Breast epithelium (tissue), 4 donors: ENCODE measurements around the gene VGF. TPM values are rescaled to one million over a fixed set of nuclear protein-coding genes. Genes with fewer than 3 reads are reported as not detected.

ENCODE experiments used
- DNase-seq, 2 donors: peaks; one replicate each; pipeline ENCODE4 v3.0.0-alpha.2; 2019; ENCODE audit warnings: low spot score in 2 of 2
- H3K27ac ChIP-seq, 2 donors: fragments of 200-600 bp; sonication (generic) in 1 of 2; one replicate each; pipeline ENCODE4 v1.5.1; 2016 to 2019; ENCODE audit warnings: mild to moderate bottlenecking in 1 of 2
- H3K27me3 ChIP-seq, 2 donors: fragments of 200-600 bp; sonication (generic) in 1 of 2; one replicate each; pipeline versions ENCODE4 v1.5.1 to v1.6.0; 2017 to 2019; ENCODE audit warnings: control low read depth in 1 of 2, mild to moderate bottlenecking in 1 of 2
- H3K36me3 ChIP-seq: fragments of 200-600 bp; one replicate; pipeline ENCODE4 v1.5.1; 2019
- H3K4me1 ChIP-seq, 2 donors: fragments of 200-600 bp; sonication (generic); one replicate each; pipeline ENCODE4 v1.5.1; 2016 to 2019; ENCODE audit warnings: control low read depth in 1 of 2
- H3K4me3 ChIP-seq, 3 donors: fragments of 200-600 bp; sonication (generic); 1 replicate in 2 of 3; 2 replicates in 1 of 3; pipeline ENCODE4 v1.5.1; 2016 to 2019; ENCODE audit warnings: mild to moderate bottlenecking in 3 of 3, moderate library complexity in 2 of 3
- H3K9me3 ChIP-seq, 2 donors: fragments of 200-600 bp; sonication (generic) in 1 of 2; one replicate each; pipeline ENCODE4 v1.5.1; 2016 to 2019; ENCODE audit warnings: control low read depth in 1 of 2
- POLR2A ChIP-seq: fragments of 450-650 bp; IDR thresholded peaks from one replicate; pipeline ENCODE4 v1.6.1; 2016; ENCODE audit warnings: antibody characterized with exemption, mild to moderate bottlenecking, moderate library complexity
- POLR2AphosphoS5 ChIP-seq, 3 donors: sonication (generic); formaldehyde crosslinking; IDR thresholded peaks; one replicate each; pipeline ENCODE4 v1.6.1; 2017; ENCODE audit warnings: antibody characterized with exemption in 3 of 3
- intact Hi-C: fragments of 100-400 bp; cut with DNase I; formaldehyde crosslinking; loops from one replicate; pipeline ENCODE4 v1.15.1; 2023; ENCODE audit warnings: low total_unique reads
- total RNA-seq, 3 donors: library from RNA; depleted of rRNA; stranded (reverse); fragments of >200 nt; gene quantifications; one replicate each; pipeline ENCODE4 v1.1.0, GENCODE V29; 2016
- TF ChIP-seq, protein P1 (sequence below), 3 donors: fragments of 450-650 bp; IDR thresholded peaks; one replicate each; pipeline ENCODE4 v1.5.1; 2016 to 2017; ENCODE audit warnings: antibody characterized with exemption in 3 of 3, mild to moderate bottlenecking in 3 of 3, moderate library complexity in 3 of 3

VGF gene
- total RNA-seq, 3 donors from 2014 or later: 0.16 TPM; not detected in 2

DNA sequence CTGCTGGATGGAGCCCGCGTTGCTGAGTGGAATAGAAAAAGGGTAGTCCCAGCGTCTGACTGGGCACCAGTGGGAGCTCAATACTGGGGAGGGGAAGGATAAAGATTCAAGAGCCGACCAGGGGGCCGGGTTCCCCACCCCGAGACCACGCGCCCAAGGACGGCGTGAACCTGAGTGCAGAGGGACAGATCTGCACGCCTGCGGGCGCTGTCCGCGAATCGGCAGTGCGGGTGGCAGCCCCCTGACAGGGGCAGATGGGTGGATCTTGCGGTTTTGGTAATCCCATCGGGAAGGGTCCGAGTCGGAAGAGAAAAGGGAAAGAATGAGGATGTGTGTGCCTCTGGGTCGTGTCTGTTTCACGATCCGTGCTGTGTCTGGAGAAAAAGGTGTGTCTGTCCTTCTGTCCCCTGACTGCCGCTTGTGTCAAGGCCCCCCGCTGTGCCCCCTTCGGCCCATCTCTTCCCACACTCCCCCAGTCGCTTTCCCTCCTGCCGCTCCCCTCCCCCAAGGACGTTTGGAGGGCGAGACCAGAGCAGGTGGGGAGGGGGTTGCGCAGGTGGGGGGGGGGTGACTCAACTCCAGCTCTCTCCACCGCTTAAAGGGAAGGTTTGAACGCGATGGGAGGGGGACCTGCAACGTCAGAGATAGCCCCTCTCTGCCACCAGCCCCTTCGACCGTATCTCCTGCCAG lies 734 bp upstream of the VGF start:
- H3K27me3 ChIP-seq: peaks cover 21 to 86% of the 10 kb centered on the region in 2 donors
- no peaks in the 10 kb centered on the region for H3K9me3 ChIP-seq
- no peaks in the 10 kb centered on the region for H3K36me3 ChIP-seq
- DNase-seq: no peak
- intact Hi-C loops: no loop called here
- H3K27ac ChIP-seq: no peak overlapping the region
- TF ChIP-seq, protein P1, sequence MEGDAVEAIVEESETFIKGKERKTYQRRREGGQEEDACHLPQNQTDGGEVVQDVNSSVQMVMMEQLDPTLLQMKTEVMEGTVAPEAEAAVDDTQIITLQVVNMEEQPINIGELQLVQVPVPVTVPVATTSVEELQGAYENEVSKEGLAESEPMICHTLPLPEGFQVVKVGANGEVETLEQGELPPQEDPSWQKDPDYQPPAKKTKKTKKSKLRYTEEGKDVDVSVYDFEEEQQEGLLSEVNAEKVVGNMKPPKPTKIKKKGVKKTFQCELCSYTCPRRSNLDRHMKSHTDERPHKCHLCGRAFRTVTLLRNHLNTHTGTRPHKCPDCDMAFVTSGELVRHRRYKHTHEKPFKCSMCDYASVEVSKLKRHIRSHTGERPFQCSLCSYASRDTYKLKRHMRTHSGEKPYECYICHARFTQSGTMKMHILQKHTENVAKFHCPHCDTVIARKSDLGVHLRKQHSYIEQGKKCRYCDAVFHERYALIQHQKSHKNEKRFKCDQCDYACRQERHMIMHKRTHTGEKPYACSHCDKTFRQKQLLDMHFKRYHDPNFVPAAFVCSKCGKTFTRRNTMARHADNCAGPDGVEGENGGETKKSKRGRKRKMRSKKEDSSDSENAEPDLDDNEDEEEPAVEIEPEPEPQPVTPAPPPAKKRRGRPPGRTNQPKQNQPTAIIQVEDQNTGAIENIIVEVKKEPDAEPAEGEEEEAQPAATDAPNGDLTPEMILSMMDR (IDR thresholded peaks at IDR 0.05): no peak
- TF ChIP-seq POLR2A: no peak
- TF ChIP-seq POLR2AphosphoS5 (IDR thresholded peaks at IDR 0.05): no peak
- peak overlapping the region in 1 of 3 donors; percentile 26 for H3K4me3 ChIP-seq
- peaks cover 14 to 16% of the 10 kb centered on the region in 2 donors for H3K4me1 ChIP-seq

- intact Hi-C loops: no loop called here
- no peaks in the 10 kb centered on the region for H3K9me3 ChIP-seq
- peak overlapping the region; percentile 27 to 67 (median 43) for H3K4me3 ChIP-seq
- peaks cover 21 to 68% of the 10 kb centered on the region in 2 donors for H3K27me3 ChIP-seq
- no peak for DNase-seq
- H3K27ac ChIP-seq: no peak overlapping the region
- no peaks in the 10 kb centered on the region for H3K36me3 ChIP-seq
- TF ChIP-seq POLR2AphosphoS5 (IDR thresholded peaks at IDR 0.05) (no peak), POLR2A (no peak)
- TF ChIP-seq, protein P1 (IDR thresholded peaks at IDR 0.05): no peak
- peaks cover 14 to 16% of the 10 kb centered on the region in 2 donors for H3K4me1 ChIP-seq
Measured at GRCh38 chr7:101164071-101164840, 1.1 kb downstream of the VGF start.

DNA sequence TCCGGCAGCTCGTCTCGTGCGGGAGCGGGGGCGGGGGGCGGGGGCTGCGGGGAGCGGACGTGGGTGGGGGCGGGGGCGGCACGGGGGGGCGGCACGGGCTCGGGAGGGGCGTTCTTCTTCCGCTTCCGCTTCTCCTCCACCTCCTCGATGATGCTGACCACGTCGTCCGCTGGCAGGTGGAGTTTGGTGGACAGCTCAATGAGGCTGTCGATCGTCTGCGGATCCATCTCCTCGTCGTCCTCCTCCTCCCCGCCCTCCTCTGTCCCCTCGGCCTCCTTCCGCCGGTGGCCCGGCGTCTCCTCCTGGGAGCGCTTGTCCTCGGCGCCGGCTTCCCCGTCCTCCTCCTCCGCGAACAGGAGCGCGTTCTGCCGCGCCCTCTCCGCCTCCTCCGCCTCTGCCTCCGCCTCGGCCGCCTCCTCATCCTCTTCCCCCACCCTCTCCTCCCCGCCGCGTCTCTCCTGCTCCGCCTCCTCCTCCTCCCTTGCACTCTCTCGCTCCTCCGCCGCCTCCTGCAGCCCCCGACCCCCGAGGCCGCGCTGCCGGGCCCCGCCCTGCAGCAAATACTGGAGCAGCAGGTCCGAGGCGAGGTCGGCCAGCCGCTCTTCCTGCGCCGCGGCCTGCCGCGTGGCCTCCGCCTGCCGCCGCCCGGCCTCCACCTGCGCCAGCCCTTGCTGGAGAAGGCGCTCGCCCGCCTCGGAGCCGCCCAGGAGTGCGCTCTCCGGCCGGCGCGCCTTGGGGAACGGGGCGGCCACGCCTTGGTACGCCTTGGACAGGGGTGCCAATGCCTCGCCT lies 1.9 kb downstream of the VGF start:
- DNase-seq: no peak
- no peaks in the 10 kb centered on the region for H3K9me3 ChIP-seq
- no peak overlapping the region for H3K27ac ChIP-seq
- TF ChIP-seq POLR2AphosphoS5 (IDR thresholded peaks at IDR 0.05) (no peak), POLR2A (no peak)
- TF ChIP-seq, protein P1 (IDR thresholded peaks at IDR 0.05): no peak
- peaks cover 16 to 60% of the 10 kb centered on the region in 2 donors for H3K27me3 ChIP-seq
- H3K36me3 ChIP-seq: no peaks in the 10 kb centered on the region
- intact Hi-C loops: no loop called here
- H3K4me3 ChIP-seq: peak overlapping the region; percentile 27 to 67 (median 43)
- peaks cover 14 to 16% of the 10 kb centered on the region in 2 donors for H3K4me1 ChIP-seq

DNA sequence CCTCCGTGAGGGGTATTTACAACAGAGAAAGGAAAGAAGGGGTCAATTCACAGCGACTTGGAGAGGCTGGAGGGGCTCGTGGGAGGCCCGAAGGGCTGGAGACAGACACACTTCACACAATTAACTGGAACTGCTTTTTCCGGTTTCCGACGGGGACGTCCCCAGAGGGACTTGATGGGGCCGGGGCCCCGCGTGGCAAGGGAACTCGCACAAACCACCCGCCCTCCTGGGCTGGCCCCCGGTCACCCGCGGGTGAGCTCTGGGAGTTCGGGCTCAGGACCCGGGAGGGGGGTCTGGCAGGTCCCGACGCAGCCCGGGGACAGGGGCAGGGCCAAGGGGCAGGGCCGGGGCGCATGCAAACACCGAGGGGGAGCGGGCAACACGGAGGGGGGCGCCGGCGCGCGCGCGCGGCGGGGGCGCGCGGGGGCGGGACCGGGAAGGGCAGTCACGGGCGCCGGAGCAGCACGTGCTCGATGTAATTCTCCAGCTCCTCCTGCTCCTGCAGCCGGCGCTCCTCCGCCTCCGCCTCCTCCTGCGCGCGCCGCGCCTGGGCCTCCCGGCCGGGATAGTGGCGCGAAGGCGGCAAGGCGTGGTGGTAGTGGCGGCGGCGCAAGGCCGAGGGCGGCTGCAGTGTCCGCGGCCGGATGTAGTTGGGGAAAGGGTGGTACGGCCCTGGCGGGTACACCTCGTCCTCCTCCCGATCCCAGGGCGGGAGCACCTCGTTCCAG lies 2.7 kb downstream of the VGF start:
- Histone ChIP-seq H3K4me1 (peaks cover 14 to 16% of the 10 kb centered on the region in 2 donors), H3K9me3 (no peaks in the 10 kb centered on the region), H3K27me3 (peaks cover 16 to 53% of the 10 kb centered on the region in 2 donors), H3K27ac (no peak overlapping the region), H3K4me3 (peak overlapping the region; percentile 27 to 67 (median 43)), H3K36me3 (no peaks in the 10 kb centered on the region)
- no peak for DNase-seq
- TF ChIP-seq POLR2A (no peak), POLR2AphosphoS5 (IDR thresholded peaks at IDR 0.05) (no peak)
- TF ChIP-seq, protein P1 (IDR thresholded peaks at IDR 0.05): no peak
- intact Hi-C loops: no loop called here
